Mesodermal cell (in vitro differentiated cells): Measurements from ENCODE around the gene LRMDA.
A peak's percentile ranks its signal among the peaks of the same experiment; 100 is the strongest.
"Not testable (repeated sequence)": the region's sequence is repeated elsewhere in the genome, so short reads cannot be mapped to it uniquely, and the experiment has no call there.

ENCODE experiments used
- H3K27ac ChIP-seq: 2 replicates; pipeline ENCODE4 v1.7.0; 2013; ENCODE audit warnings: mild to moderate bottlenecking, low read depth, low read length, moderate library complexity; ENCODE audit not compliant: severe bottlenecking
- H3K36me3 ChIP-seq: 2 replicates; pipeline ENCODE4 v1.7.1; 2013; ENCODE audit warnings: mild to moderate bottlenecking, low read length, moderate library complexity; ENCODE audit not compliant: control insufficient read depth, insufficient read depth
- H3K4me1 ChIP-seq: one replicate; pipeline ENCODE4 v1.7.1; 2013; ENCODE audit warnings: mild to moderate bottlenecking, low read length; ENCODE audit not compliant: insufficient read depth, control insufficient read depth, poor library complexity, severe bottlenecking
- H3K4me3 ChIP-seq: 2 replicates; pipeline ENCODE4 v1.7.0; 2013; ENCODE audit warnings: low read length, control low read depth, mild to moderate bottlenecking; ENCODE audit not compliant: insufficient read depth, poor library complexity, severe bottlenecking; ENCODE audit errors: extremely low read depth
- H3K9me3 ChIP-seq: 2 replicates; pipeline ENCODE4 v1.7.1; 2013; ENCODE audit warnings: mild to moderate bottlenecking, low read length, moderate library complexity; ENCODE audit not compliant: control insufficient read depth
- WGBS, 2 experiments: methylation state at CpG; one replicate each; pipeline ENCODE4 v1.1.5; 2013; ENCODE audit warnings: missing lambda C conversion rate in 2 of 2; ENCODE audit not compliant: insufficient coverage in 2 of 2; 5-methylcytosine and 5-hydroxymethylcytosine counted together

LRMDA gene

GRCh38 chr10:75508814-75509306, 77.4 kb downstream of the LRMDA start:
- Histone ChIP-seq H3K36me3 (no peaks in the 10 kb centered on the region), H3K4me3 (no peak overlapping the region), H3K27ac (peak overlapping the region; percentile 88), H3K4me1 (peaks cover 3% of the 10 kb centered on the region), H3K9me3 (no peaks in the 10 kb centered on the region)
- WGBS, 2 experiments = 64 to 80% methylated on average over 4 to 5 of the region's 7 CpGs

- peaks cover 3% of the 10 kb centered on the region for H3K4me1 ChIP-seq
- no peaks in the 10 kb centered on the region for H3K9me3 ChIP-seq
- no peaks in the 10 kb centered on the region for H3K36me3 ChIP-seq
- H3K27ac ChIP-seq = no peak overlapping the region
- WGBS, 2 experiments = no CpG with 5 or more reads among the region's 2 CpGs
- no peak overlapping the region for H3K4me3 ChIP-seq
Observed at GRCh38 chr10:75509706-75510105, 78.3 kb downstream of the LRMDA start.

- H3K4me3 ChIP-seq = no peak overlapping the region
- H3K9me3 ChIP-seq = no peaks in the 10 kb centered on the region
- no peak overlapping the region for H3K27ac ChIP-seq
- WGBS, 2 experiments = 100% methylated on average over 3 of the region's 8 CpGs; no CpG with 5 or more reads in 1 of the 2 experiments
- peaks cover 3% of the 10 kb centered on the region for H3K4me1 ChIP-seq
- no peaks in the 10 kb centered on the region for H3K36me3 ChIP-seq
Observed at GRCh38 chr10:75511011-75511410, 79.6 kb downstream of the LRMDA start.

- Histone ChIP-seq H3K27ac (no peak overlapping the region), H3K4me3 (no peak overlapping the region), H3K36me3 (no peaks in the 10 kb centered on the region), H3K4me1 (peaks cover 3% of the 10 kb centered on the region), H3K9me3 (no peaks in the 10 kb centered on the region)
- 27 to 34% methylated on average over 7 of the region's 8 CpGs for WGBS, 2 experiments
Observed at GRCh38 chr10:75512203-75512933, 80.9 kb downstream of the LRMDA start.

- Histone ChIP-seq H3K9me3 (no peaks in the 10 kb centered on the region), H3K4me1 (peaks cover 3% of the 10 kb centered on the region), H3K4me3 (no peak overlapping the region), H3K27ac (no peak overlapping the region), H3K36me3 (no peaks in the 10 kb centered on the region)
- 82 to 86% methylated on average over 5 to 7 of the region's 8 CpGs for WGBS, 2 experiments
Observed at GRCh38 chr10:75513292-75513885, 82.0 kb downstream of the LRMDA start.

GRCh38 chr10:75514830-75515229, 83.4 kb downstream of the LRMDA start:
- Histone ChIP-seq H3K4me1 (peaks cover 3% of the 10 kb centered on the region), H3K9me3 (no peaks in the 10 kb centered on the region), H3K27ac (no peak overlapping the region), H3K4me3 (no peak overlapping the region), H3K36me3 (no peaks in the 10 kb centered on the region)
- 78 to 92% methylated on average over 1 to 2 of the region's 3 CpGs for WGBS, 2 experiments

GRCh38 chr10:75516154-75516553, 84.7 kb downstream of the LRMDA start:
- H3K27ac ChIP-seq, H3K4me3 ChIP-seq, H3K36me3 ChIP-seq, H3K9me3 ChIP-seq, H3K4me1 ChIP-seq: not testable (repeated sequence)
- WGBS, 2 experiments = no CpG with 5 or more reads among the region's 2 CpGs

- H3K36me3 ChIP-seq, H3K4me3 ChIP-seq, H3K4me1 ChIP-seq, H3K27ac ChIP-seq, H3K9me3 ChIP-seq: not testable (repeated sequence)
- WGBS, 2 experiments = 91% methylated on average over 1 of the region's 1 CpG; no CpG with 5 or more reads in 1 of the 2 experiments
Observed at GRCh38 chr10:75519213-75519612, 87.8 kb downstream of the LRMDA start.

- not testable (repeated sequence) for H3K27ac ChIP-seq, H3K4me1 ChIP-seq, H3K9me3 ChIP-seq, H3K36me3 ChIP-seq, H3K4me3 ChIP-seq
- WGBS, 2 experiments = 23 to 49% methylated on average over 7 to 12 of the region's 16 CpGs
Observed at GRCh38 chr10:75521194-75521829, 89.9 kb downstream of the LRMDA start.

- Histone ChIP-seq H3K27ac (no peak overlapping the region), H3K4me3 (no peak overlapping the region), H3K36me3 (no peaks in the 10 kb centered on the region), H3K4me1 (no peaks in the 10 kb centered on the region), H3K9me3 (no peaks in the 10 kb centered on the region)
- WGBS, 2 experiments = 80% methylated on average over 1 of the region's 1 CpG; no CpG with 5 or more reads in 1 of the 2 experiments
Observed at GRCh38 chr10:75525067-75525466, 93.6 kb downstream of the LRMDA start.

GRCh38 chr10:75525646-75526045, 94.2 kb downstream of the LRMDA start:
- no peak overlapping the region for H3K27ac ChIP-seq
- whole genome bisulfite sequencing, 2 experiments = 80 to 100% methylated on average over 1 of the region's 1 CpG
- no peaks in the 10 kb centered on the region for H3K36me3 ChIP-seq
- no peaks in the 10 kb centered on the region for H3K4me1 ChIP-seq
- H3K9me3 ChIP-seq = no peaks in the 10 kb centered on the region
- no peak overlapping the region for H3K4me3 ChIP-seq
